ENCODE data around the gene ANP32B. TPM values are rescaled to one million over a fixed set of nuclear protein-coding genes. Genes with fewer than 3 reads are reported as not detected.

The ANP32B gene
- total and polyA plus RNA-seq, 2 experiments from 2014 or later: 13.1 to 114 TPM

- Histone ChIP-seq H3K4me2 (no peak overlapping the region), H3K4me1 (ENCODE audit: insufficient read depth) (no peaks in the 10 kb centered on the region), H3K4me3 (no peak overlapping the region), H4K20me1 (replicated peaks; ENCODE audit: insufficient read depth) (no peaks in the 10 kb centered on the region; the same call in 1 of the 2 replicates), H3K9me2 (ENCODE audit: insufficient read depth) (no peaks in the 10 kb centered on the region), H3F3A (replicated peaks; ENCODE audit: low read depth) (no peaks in the 10 kb centered on the region), H3K79me2 (replicated peaks; ENCODE audit: insufficient read depth) (no peaks in the 10 kb centered on the region), H2AFZ (no peak overlapping the region), H3K27ac (ENCODE audit: low read depth) (no peak overlapping the region), H3K36me3 (ENCODE audit: insufficient read depth) (peaks cover 3% of the 10 kb centered on the region; the same call in 1 of the 2 replicates), H3K27me3 (ENCODE audit: insufficient read depth) (no peaks in the 10 kb centered on the region)
- no peak overlapping the region for H3K4me3 Mint-ChIP-seq
- no peaks in the 10 kb centered on the region for H3K9me3 Mint-ChIP-seq
- no peak for TF ChIP-seq CREB1 (CRISPR knock-in tag; IDR thresholded peaks at IDR 0.05; ENCODE audit: low read depth)
- no peak for TF ChIP-seq JUNB (IDR thresholded peaks at IDR 0.05; ENCODE audit: unreplicated experiment)
- no peak for TF ChIP-seq ZNF114 (CRISPR knock-in tag; IDR thresholded peaks at IDR 0.05)
- no peak for TF ChIP-seq EZH2phosphoT487 (IDR thresholded peaks at IDR 0.05; ENCODE audit: unreplicated experiment)
- no peak for TF ChIP-seq EZH2 (IDR thresholded peaks at IDR 0.05; ENCODE audit: low read depth, unreplicated experiment)
- TF ChIP-seq ETS1 (IDR thresholded peaks at IDR 0.05): no peak
- no peak for TF ChIP-seq NANOG (IDR thresholded peaks at IDR 0.05; ENCODE audit: borderline replicate concordance)
- no peak for TF ChIP-seq ZNF462 (CRISPR knock-in tag; IDR thresholded peaks at IDR 0.05)
- no peak for TF ChIP-seq REST (IDR thresholded peaks at IDR 0.05; ENCODE audit: unreplicated experiment)
- TF ChIP-seq POLR2AphosphoS5 (IDR thresholded peaks at IDR 0.05; ENCODE audit: low read depth): no peak
- TF ChIP-seq CTCF (conservative IDR thresholded peaks at IDR 0.05; ENCODE audit: low read depth in 2 of 2): no peak
- TF ChIP-seq STAT1 (IDR thresholded peaks at IDR 0.05; ENCODE audit: unreplicated experiment): no peak
- ATAC-seq (no peak), DNase-seq (ENCODE audit: low spot score) (no peak)
- H3K36me3 Mint-ChIP-seq (ENCODE audit: low read depth): peaks cover 18% of the 10 kb centered on the region
- H3K4me1 Mint-ChIP-seq: no peaks in the 10 kb centered on the region
- H3K27me3 Mint-ChIP-seq (ENCODE audit: insufficient read depth, low read depth, poor library complexity): peaks cover 4% of the 10 kb centered on the region
- H3K27ac Mint-ChIP-seq: no peak overlapping the region
Measured at GRCh38 chr9:98020476-98021145, 37.5 kb downstream of the ANP32B start.

Measured in GM23338 (cell line).